OCI-LY3 (cell line): Measurements from ENCODE around the gene LEMD3.

Experiments
- EZH2phosphoT487 ChIP-seq: fragments of 200-600 bp; shearing (Covaris generic); IDR thresholded peaks from 2 replicates; pipeline ENCODE4 v1.6.1; 2018; ENCODE audit warnings: antibody characterized with exemption, mixed run types, low read depth
- TF ChIP-seq, protein P1 (sequence below): fragments of 200-600, 300-600 bp; sonication (generic); IDR thresholded peaks from 2 replicates; pipeline ENCODE4 v1.5.1; 2014; ENCODE audit warnings: antibody characterized with exemption, low read length, low read depth

DNA sequence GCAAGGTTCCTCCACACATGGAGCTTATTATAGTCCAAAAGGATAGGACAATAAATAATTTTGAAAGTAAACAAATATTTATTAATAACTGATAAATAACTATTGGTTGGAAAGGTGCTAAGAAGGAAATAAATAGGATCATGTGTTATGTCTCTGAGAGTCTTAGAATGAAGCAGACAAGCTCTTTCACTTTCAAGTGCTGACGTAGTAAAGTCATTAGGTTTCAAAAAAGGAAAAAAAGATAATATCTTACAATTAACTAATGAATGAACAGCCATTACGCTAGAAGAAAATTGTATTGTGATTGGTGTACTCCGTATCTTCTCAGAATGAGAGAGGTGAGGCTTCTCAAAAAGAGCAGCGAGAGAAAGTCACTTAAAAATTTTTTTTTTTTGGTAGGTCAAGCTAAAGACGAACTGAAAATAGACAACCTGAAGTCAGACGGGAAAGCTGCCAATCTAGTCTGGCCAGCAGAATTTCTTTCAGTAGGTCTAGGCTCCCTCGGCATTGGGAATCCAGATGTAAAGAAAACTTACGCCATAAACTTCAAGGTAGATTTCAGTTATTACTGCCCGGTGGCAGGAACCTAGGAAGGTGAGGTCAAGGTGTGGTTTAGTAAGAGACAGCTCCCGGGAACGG is 583 bp upstream of the LEMD3 start:
- TF ChIP-seq, protein P1, sequence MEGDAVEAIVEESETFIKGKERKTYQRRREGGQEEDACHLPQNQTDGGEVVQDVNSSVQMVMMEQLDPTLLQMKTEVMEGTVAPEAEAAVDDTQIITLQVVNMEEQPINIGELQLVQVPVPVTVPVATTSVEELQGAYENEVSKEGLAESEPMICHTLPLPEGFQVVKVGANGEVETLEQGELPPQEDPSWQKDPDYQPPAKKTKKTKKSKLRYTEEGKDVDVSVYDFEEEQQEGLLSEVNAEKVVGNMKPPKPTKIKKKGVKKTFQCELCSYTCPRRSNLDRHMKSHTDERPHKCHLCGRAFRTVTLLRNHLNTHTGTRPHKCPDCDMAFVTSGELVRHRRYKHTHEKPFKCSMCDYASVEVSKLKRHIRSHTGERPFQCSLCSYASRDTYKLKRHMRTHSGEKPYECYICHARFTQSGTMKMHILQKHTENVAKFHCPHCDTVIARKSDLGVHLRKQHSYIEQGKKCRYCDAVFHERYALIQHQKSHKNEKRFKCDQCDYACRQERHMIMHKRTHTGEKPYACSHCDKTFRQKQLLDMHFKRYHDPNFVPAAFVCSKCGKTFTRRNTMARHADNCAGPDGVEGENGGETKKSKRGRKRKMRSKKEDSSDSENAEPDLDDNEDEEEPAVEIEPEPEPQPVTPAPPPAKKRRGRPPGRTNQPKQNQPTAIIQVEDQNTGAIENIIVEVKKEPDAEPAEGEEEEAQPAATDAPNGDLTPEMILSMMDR = no peak
- no peak for TF ChIP-seq EZH2phosphoT487
